ENCODE data around the gene TTC8. TPM values are rescaled to one million over a fixed set of nuclear protein-coding genes. Genes with fewer than 3 reads are reported as not detected.

Gene TTC8
- total RNA-seq, 1 experiment from 2014 or later = 12.4 TPM

DNA sequence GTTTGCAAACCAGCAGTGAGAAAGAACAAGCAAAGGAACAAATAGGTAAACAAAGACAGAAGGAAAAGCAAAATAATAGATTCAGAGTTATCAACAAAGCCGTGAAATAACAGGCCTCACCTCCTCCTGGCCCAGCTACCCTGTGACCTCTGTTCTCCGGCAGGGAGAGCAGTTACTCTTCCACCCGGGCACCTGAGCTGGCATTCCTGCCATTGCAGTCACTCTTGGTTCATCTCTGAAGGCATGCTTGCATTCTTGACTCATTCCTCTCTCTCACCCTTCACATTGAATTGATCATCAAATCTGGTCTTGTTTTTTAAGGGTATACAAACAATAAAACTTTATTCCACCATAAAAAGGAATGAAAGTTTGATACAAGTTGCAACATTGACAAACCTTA, 95.1 kb downstream of the TTC8 start:
- TF ChIP-seq POLR2AphosphoS5 (IDR thresholded peaks at IDR 0.05; ENCODE audit: low read depth, low read length) = no peak
- TF ChIP-seq, protein P1, sequence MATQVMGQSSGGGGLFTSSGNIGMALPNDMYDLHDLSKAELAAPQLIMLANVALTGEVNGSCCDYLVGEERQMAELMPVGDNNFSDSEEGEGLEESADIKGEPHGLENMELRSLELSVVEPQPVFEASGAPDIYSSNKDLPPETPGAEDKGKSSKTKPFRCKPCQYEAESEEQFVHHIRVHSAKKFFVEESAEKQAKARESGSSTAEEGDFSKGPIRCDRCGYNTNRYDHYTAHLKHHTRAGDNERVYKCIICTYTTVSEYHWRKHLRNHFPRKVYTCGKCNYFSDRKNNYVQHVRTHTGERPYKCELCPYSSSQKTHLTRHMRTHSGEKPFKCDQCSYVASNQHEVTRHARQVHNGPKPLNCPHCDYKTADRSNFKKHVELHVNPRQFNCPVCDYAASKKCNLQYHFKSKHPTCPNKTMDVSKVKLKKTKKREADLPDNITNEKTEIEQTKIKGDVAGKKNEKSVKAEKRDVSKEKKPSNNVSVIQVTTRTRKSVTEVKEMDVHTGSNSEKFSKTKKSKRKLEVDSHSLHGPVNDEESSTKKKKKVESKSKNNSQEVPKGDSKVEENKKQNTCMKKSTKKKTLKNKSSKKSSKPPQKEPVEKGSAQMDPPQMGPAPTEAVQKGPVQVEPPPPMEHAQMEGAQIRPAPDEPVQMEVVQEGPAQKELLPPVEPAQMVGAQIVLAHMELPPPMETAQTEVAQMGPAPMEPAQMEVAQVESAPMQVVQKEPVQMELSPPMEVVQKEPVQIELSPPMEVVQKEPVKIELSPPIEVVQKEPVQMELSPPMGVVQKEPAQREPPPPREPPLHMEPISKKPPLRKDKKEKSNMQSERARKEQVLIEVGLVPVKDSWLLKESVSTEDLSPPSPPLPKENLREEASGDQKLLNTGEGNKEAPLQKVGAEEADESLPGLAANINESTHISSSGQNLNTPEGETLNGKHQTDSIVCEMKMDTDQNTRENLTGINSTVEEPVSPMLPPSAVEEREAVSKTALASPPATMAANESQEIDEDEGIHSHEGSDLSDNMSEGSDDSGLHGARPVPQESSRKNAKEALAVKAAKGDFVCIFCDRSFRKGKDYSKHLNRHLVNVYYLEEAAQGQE (IDR thresholded peaks at IDR 0.05; ENCODE audit: insufficient read depth in 1 of 2, low read depth in 2 of 2, low read length in 1 of 2) = no peak
- TF ChIP-seq SIN3A (IDR thresholded peaks at IDR 0.05; ENCODE audit: borderline replicate concordance, insufficient read depth, low read depth, low read length) = no peak
- no peak for TF ChIP-seq TCF7L2 (IDR thresholded peaks at IDR 0.05; ENCODE audit: low read depth, low read length)
- TF ChIP-seq, protein P2, sequence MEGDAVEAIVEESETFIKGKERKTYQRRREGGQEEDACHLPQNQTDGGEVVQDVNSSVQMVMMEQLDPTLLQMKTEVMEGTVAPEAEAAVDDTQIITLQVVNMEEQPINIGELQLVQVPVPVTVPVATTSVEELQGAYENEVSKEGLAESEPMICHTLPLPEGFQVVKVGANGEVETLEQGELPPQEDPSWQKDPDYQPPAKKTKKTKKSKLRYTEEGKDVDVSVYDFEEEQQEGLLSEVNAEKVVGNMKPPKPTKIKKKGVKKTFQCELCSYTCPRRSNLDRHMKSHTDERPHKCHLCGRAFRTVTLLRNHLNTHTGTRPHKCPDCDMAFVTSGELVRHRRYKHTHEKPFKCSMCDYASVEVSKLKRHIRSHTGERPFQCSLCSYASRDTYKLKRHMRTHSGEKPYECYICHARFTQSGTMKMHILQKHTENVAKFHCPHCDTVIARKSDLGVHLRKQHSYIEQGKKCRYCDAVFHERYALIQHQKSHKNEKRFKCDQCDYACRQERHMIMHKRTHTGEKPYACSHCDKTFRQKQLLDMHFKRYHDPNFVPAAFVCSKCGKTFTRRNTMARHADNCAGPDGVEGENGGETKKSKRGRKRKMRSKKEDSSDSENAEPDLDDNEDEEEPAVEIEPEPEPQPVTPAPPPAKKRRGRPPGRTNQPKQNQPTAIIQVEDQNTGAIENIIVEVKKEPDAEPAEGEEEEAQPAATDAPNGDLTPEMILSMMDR (IDR thresholded peaks at IDR 0.05) = no peak
- no peaks in the 10 kb centered on the region for H3K4me1 ChIP-seq (ENCODE audit: control insufficient read depth, insufficient read depth, low read length)
- ChIA-PET CTCF (no interaction called here), POLR2A (no interaction called here)
- H3K36me3 ChIP-seq (ENCODE audit: control insufficient read depth, insufficient read depth, low read length) = no peaks in the 10 kb centered on the region
- H3K9me3 ChIP-seq (ENCODE audit: control insufficient read depth, insufficient read depth, low read depth, low read length) = no peaks in the 10 kb centered on the region
- H3K27ac ChIP-seq (ENCODE audit: low read length) = no peak overlapping the region
- ATAC-seq (no peak), DNase-seq (ENCODE audit: low read depth, low spot score) (no peak)
- no TSS peak for BruUV-seq (replicated peaks)
- no peaks in the 10 kb centered on the region for H3K27me3 ChIP-seq (ENCODE audit: control insufficient read depth, insufficient read depth, low read length)
- intact Hi-C loops (cut with micrococcal nuclease; ENCODE audit: unreplicated experiment) (no loop called here), in situ Hi-C loops (cut with HindIII; ENCODE audit: low pct_unique_long_range_greater_than_20kb, low sequenced_read_pairs) (no loop called here)
- no peak overlapping the region for H3K4me3 ChIP-seq (ENCODE audit: low read depth in 2 of 2, low read length in 2 of 2)

Other genes starting within 250 kb of the TTC8 start
- gene EML5, start 31.7 kb upstream of the TTC8 start, total RNA-seq (2021; ENCODE audit: unreplicated experiment) = 0.10 TPM